Neural progenitor cell (in vitro differentiated cells): ENCODE data around the gene BICRAL. TPM values are rescaled to one million over a fixed set of nuclear protein-coding genes. Genes with fewer than 3 reads are reported as not detected.
A peak's percentile ranks its signal among the peaks of the same experiment; 100 is the strongest.

Source experiments
- DNase-seq: peaks from one replicate; pipeline ENCODE4 v3.0.0-alpha.2; 2016; ENCODE audit warnings: low spot score
- H2AFZ ChIP-seq: fragments of 200-600 bp; sonication (generic); replicated peaks from 2 replicates; pipeline ENCODE4 v1.6.1; 2016; ENCODE audit warnings: antibody characterized with exemption
- H3F3A ChIP-seq: fragments of 200-600 bp; sonication (generic); 2 replicates; pipeline ENCODE4 v1.6.1; 2016; ENCODE audit warnings: antibody characterized with exemption, low read depth
- H3K27ac ChIP-seq: fragments of 200-600 bp; sonication (generic); 2 replicates; pipeline ENCODE4 v1.5.1; 2016; ENCODE audit warnings: mild to moderate bottlenecking
- H3K27me3 ChIP-seq: fragments of 200-600 bp; sonication (generic); 2 replicates; pipeline ENCODE4 v1.6.1; 2016; ENCODE audit warnings: mild to moderate bottlenecking, moderate library complexity
- H3K36me3 ChIP-seq: fragments of 200-600 bp; sonication (generic); 2 replicates; pipeline ENCODE4 v1.5.1; 2016
- H3K4me1 ChIP-seq: fragments of 200-600 bp; sonication (generic); 2 replicates; pipeline ENCODE4 v1.6.1; 2016; ENCODE audit warnings: mixed run types
- H3K4me2 ChIP-seq: fragments of 200-600 bp; sonication (generic); 2 replicates; pipeline ENCODE4 v1.6.1; 2016
- H3K4me3 ChIP-seq: fragments of 200-600 bp; sonication (generic); 2 replicates; pipeline ENCODE4 v1.5.1; 2016
- H3K79me2 ChIP-seq: fragments of 200-600 bp; sonication (generic); 2 replicates; pipeline ENCODE4 v1.6.1; 2016; ENCODE audit warnings: low read depth
- H3K9ac ChIP-seq: fragments of 200-600 bp; sonication (generic); 2 replicates; pipeline ENCODE4 v1.6.1; 2016
- H3K9me3 ChIP-seq: fragments of 200-600 bp; sonication (generic); 2 replicates; pipeline ENCODE4 v1.5.1; 2016; ENCODE audit warnings: low read depth
- H4K20me1 ChIP-seq: fragments of 200-600 bp; sonication (generic); 2 replicates; pipeline ENCODE4 v1.6.1; 2016; ENCODE audit warnings: low read depth
- H3K27ac Mint-ChIP-seq: 3 replicates; pipeline ENCODE4 v1.8.0; 2021; ENCODE audit warnings: mixed read lengths
- H3K27me3 Mint-ChIP-seq: 2 replicates; pipeline ENCODE4 v1.8.0; 2022; ENCODE audit warnings: low read depth, mild to moderate bottlenecking, inconsistent platforms, moderate library complexity, mixed read lengths; ENCODE audit not compliant: insufficient read depth
- H3K36me3 Mint-ChIP-seq: 3 replicates; pipeline ENCODE4 v1.8.0; 2021; ENCODE audit warnings: mixed read lengths
- H3K4me1 Mint-ChIP-seq: 3 replicates; pipeline ENCODE4 v1.8.0; 2021; ENCODE audit warnings: mixed read lengths
- H3K4me3 Mint-ChIP-seq: 3 replicates; pipeline ENCODE4 v1.8.0; 2021; ENCODE audit warnings: mild to moderate bottlenecking, moderate library complexity, mixed read lengths
- H3K9me3 Mint-ChIP-seq: 3 replicates; pipeline ENCODE4 v1.8.0; 2020; ENCODE audit warnings: mixed read lengths
- EZH2 ChIP-seq: fragments of 200-600 bp; sonication (generic); IDR thresholded peaks from 2 replicates; pipeline ENCODE4 v1.6.1; 2017; ENCODE audit warnings: antibody characterized with exemption, mild to moderate bottlenecking, moderate library complexity
- EZH2phosphoT487 ChIP-seq: fragments of 200-600 bp; sonication (generic); IDR thresholded peaks from 2 replicates; pipeline ENCODE4 v1.6.1; 2017; ENCODE audit warnings: antibody characterized with exemption
- total RNA-seq: library from RNA; depleted of rRNA; stranded (reverse); fragments of >200 nt; gene quantifications from 2 replicates; pipeline ENCODE4 v1.2.3, GENCODE V29; 2015; ENCODE audit warnings: low replicate concordance
- TF ChIP-seq, protein P1 (sequence below): fragments of 200-600 bp; sonication (generic); IDR thresholded peaks from 2 replicates; pipeline ENCODE4 v1.5.1; 2017; ENCODE audit warnings: antibody characterized with exemption, mild to moderate bottlenecking

The BICRAL gene
- total RNA-seq, 1 donor from 2014 or later, result 8.6 TPM

DNA sequence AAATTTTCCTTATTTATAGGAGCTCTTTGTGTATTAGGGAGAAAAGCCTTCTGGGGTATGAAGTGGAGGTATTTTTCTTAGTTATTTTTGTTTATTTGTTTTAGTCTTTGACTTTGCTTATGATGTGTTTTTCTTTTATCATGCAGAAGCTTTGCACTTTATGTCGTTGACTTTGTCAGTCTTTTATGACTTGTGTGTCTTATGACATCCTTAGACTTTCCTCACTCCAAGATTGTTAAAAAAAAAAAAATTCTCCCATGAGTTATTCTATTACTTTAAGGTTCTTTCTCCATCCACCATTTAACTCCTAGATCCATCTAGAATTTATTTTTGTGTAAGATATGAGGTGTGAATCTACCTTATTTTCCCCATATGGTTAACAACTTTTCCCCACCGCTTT, 36.6 kb downstream of the BICRAL start:
- Histone ChIP-seq H3K27me3 (no peaks in the 10 kb centered on the region), H4K20me1 (peaks cover 9% of the 10 kb centered on the region), H3K4me2 (no peak overlapping the region), H2AFZ (no peak overlapping the region), H3K9me3 (no peaks in the 10 kb centered on the region), H3K79me2 (no peaks in the 10 kb centered on the region), H3K4me3 (no peak overlapping the region), H3K9ac (no peak overlapping the region), H3F3A (peaks cover 17% of the 10 kb centered on the region), H3K36me3 (peaks cover 5% of the 10 kb centered on the region), H3K4me1 (no peaks in the 10 kb centered on the region), H3K27ac (no peak overlapping the region)
- no peaks in the 10 kb centered on the region for H3K36me3 Mint-ChIP-seq
- no peak overlapping the region for H3K4me3 Mint-ChIP-seq
- no peaks in the 10 kb centered on the region for H3K9me3 Mint-ChIP-seq
- peaks cover 2% of the 10 kb centered on the region for H3K4me1 Mint-ChIP-seq
- H3K27me3 Mint-ChIP-seq, result peaks cover 5% of the 10 kb centered on the region
- H3K27ac Mint-ChIP-seq, result no peak overlapping the region
- DNase-seq, result no peak
- TF ChIP-seq EZH2 (no peak), EZH2phosphoT487 (no peak)
- TF ChIP-seq, protein P1, sequence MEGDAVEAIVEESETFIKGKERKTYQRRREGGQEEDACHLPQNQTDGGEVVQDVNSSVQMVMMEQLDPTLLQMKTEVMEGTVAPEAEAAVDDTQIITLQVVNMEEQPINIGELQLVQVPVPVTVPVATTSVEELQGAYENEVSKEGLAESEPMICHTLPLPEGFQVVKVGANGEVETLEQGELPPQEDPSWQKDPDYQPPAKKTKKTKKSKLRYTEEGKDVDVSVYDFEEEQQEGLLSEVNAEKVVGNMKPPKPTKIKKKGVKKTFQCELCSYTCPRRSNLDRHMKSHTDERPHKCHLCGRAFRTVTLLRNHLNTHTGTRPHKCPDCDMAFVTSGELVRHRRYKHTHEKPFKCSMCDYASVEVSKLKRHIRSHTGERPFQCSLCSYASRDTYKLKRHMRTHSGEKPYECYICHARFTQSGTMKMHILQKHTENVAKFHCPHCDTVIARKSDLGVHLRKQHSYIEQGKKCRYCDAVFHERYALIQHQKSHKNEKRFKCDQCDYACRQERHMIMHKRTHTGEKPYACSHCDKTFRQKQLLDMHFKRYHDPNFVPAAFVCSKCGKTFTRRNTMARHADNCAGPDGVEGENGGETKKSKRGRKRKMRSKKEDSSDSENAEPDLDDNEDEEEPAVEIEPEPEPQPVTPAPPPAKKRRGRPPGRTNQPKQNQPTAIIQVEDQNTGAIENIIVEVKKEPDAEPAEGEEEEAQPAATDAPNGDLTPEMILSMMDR, result no peak

DNA sequence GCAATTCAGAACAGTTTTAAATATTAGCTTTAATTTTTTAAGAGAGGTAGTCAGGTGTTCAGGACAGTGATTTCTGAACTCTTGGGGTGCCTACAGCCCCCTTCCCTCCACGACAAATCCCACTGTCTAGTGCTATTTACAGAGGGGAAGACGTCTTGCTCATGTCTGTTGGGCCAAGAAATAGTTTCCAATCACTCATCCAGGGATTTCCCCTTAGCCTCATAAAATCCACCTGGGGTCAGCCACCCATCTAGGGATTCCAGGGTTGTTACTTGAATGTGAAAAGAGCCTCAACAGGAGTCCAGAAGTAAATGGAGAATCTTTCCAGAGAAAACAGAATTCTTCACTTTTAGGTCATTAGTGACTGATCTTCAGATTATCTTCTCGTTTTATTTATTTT, 37.0 kb downstream of the BICRAL start:
- no peak for TF ChIP-seq EZH2phosphoT487
- no peak for TF ChIP-seq EZH2
- TF ChIP-seq, protein P1, result no peak
- no peaks in the 10 kb centered on the region for H3K9me3 Mint-ChIP-seq

DNA sequence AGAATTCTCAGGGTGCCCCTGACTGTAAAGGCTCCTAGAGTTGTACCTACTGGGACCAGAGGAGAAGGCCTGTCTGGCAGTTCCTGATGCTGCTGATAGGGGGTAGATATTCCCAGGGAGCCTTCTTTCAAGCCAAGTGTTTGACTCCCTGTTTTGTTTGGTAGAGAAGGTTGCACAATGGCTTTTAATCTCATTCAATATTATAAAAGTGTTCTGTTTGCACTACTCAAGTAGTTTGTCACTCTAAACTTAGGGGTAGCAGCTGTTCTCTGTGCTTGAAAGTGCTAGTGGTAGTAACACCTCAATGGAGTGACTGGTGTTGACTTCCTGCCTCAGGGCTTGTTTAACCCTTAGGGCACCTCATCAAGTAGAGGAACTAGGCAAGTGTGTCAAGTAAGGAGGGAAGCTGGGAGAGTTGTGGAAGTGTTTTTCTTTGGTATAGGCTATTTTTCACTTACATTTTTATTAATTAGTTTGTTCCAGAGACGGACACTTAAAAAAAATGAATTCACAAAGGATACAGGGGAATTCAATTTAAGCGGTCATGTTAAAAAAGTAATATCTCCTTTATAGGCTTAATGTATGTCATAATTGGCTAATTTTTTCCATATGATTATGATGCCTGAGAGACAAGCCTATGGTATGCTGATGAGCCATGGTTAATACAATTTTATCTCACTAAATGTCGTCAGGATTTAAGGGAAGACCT, 38.1 kb downstream of the BICRAL start:
- Histone ChIP-seq H4K20me1 (peaks cover 9% of the 10 kb centered on the region), H3K9me3 (no peaks in the 10 kb centered on the region), H3K4me1 (no peaks in the 10 kb centered on the region), H2AFZ (no peak overlapping the region), H3K27ac (peak overlapping the region; percentile 1), H3K4me3 (no peak overlapping the region), H3K36me3 (peaks cover 5% of the 10 kb centered on the region), H3K79me2 (no peaks in the 10 kb centered on the region), H3F3A (peaks cover 17% of the 10 kb centered on the region), H3K9ac (no peak overlapping the region), H3K4me2 (no peak overlapping the region), H3K27me3 (no peaks in the 10 kb centered on the region)
- Mint-ChIP-seq H3K4me1 (peaks cover 2% of the 10 kb centered on the region), H3K4me3 (no peak overlapping the region), H3K9me3 (no peaks in the 10 kb centered on the region), H3K27ac (no peak overlapping the region), H3K36me3 (no peaks in the 10 kb centered on the region), H3K27me3 (peaks cover 3% of the 10 kb centered on the region)
- peak; percentile 15 for DNase-seq
- TF ChIP-seq, protein P1, result peak; percentile 22
- no peak for TF ChIP-seq EZH2
- TF ChIP-seq EZH2phosphoT487, result no peak

More for the DNA sequence above, 37.0 kb downstream of the BICRAL start:
- H3K27ac Mint-ChIP-seq, result no peak overlapping the region
- DNase-seq, result no peak
- Histone ChIP-seq H3K27me3 (no peaks in the 10 kb centered on the region), H3K9me3 (no peaks in the 10 kb centered on the region), H3K4me2 (no peak overlapping the region), H2AFZ (no peak overlapping the region), H4K20me1 (peaks cover 9% of the 10 kb centered on the region), H3K79me2 (no peaks in the 10 kb centered on the region), H3K4me1 (no peaks in the 10 kb centered on the region), H3K9ac (no peak overlapping the region), H3F3A (peaks cover 17% of the 10 kb centered on the region), H3K27ac (no peak overlapping the region), H3K4me3 (no peak overlapping the region), H3K36me3 (peaks cover 5% of the 10 kb centered on the region)
- H3K4me1 Mint-ChIP-seq, result peaks cover 2% of the 10 kb centered on the region
- no peaks in the 10 kb centered on the region for H3K36me3 Mint-ChIP-seq
- no peak overlapping the region for H3K4me3 Mint-ChIP-seq
- H3K27me3 Mint-ChIP-seq, result peaks cover 3% of the 10 kb centered on the region
